ENCODE results near the gene CDX1. TPM values are rescaled to one million over a fixed set of nuclear protein-coding genes. Genes with fewer than 3 reads are reported as not detected.
A peak's percentile ranks its signal among the peaks of the same experiment; 100 is the strongest.

CDX1 gene
- 0.22 TPM in 1 of 2 replicates, not detected in the other for total RNA-seq (2021)
- long read RNA-seq = 0 reads

DNA sequence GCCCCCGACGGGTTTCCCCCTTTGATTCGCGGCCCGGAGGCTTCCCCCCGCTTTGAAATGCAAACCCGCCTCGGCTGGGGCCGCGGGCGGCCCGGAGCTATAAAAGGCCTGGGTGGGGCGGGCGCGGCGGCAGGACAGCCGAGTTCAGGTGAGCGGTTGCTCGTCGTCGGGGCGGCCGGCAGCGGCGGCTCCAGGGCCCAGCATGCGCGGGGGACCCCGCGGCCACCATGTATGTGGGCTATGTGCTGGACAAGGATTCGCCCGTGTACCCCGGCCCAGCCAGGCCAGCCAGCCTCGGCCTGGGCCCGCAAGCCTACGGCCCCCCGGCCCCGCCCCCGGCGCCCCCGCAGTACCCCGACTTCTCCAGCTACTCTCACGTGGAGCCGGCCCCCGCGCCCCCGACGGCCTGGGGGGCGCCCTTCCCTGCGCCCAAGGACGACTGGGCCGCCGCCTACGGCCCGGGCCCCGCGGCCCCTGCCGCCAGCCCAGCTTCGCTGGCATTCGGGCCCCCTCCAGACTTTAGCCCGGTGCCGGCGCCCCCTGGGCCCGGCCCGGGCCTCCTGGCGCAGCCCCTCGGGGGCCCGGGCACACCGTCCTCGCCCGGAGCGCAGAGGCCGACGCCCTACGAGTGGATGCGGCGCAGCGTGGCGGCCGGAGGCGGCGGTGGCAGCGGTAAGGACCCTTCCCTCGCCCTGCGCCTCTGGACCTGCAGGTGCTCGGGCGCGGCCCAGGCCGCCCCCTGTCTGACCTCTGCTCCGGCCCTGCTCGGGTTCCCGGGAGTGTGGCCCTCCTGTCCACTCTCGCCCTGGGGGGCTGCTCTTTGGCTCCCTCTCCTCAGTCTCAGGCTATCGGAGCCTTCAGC, at the start of gene CDX1:
CDX1 (plus strand) TSS at position 129 of the 862 bp plus-strand sequence; CDS start at position 228, 99 bp downstream.
- H3K4ac ChIP-seq (ENCODE audit: low read depth, low read length) = no peak within 1 kb of the TSS
- no peak within 1 kb of the TSS for H3T11ph ChIP-seq (ENCODE audit: low read length)
- no peak within 1 kb of the TSS for H2BK120ac ChIP-seq (ENCODE audit: low read depth, low read length, poor library complexity, severe bottlenecking)
- no peak within 1 kb of the TSS for H4K8ac ChIP-seq (replicated peaks; ENCODE audit: insufficient read length, low read depth, low read length)
- no peak within 1 kb of the TSS for H3K18ac ChIP-seq (ENCODE audit: insufficient read length, low read depth, low read length)
- H3K23me2 ChIP-seq (ENCODE audit: insufficient read length, low read depth, low read length, poor library complexity, severe bottlenecking) = no peaks in the 10 kb centered on the region
- H2AFZ ChIP-seq (ENCODE audit: low read length) = no peak within 1 kb of the TSS
- no peaks in the 10 kb centered on the region for H3K79me1 ChIP-seq (ENCODE audit: insufficient read depth, low read depth, low read length, poor library complexity, severe bottlenecking)
- peaks cover 63% of the 10 kb centered on the region for H3K27me3 ChIP-seq (ENCODE audit: insufficient read depth, low read length)
- H4K5ac ChIP-seq (ENCODE audit: insufficient read length, low read depth, low read length) = no peak within 1 kb of the TSS
- Mint-ChIP-seq H3K36me3 (ENCODE audit: insufficient read depth in 1 of 3, low read depth in 3 of 3) (no peaks in the 10 kb centered on the region), H3K4me3 (peak within 1 kb of the TSS; percentile 15 to 68; a peak in 3 of 5 replicates), H3K9me3 (peaks cover 3 to 6% of the 10 kb centered on the region in 2 experiments; a peak in 2 of 5 replicates), H3K4me1 (peaks cover 13 to 19% of the 10 kb centered on the region in 2 experiments), H3K27ac (no peak within 1 kb of the TSS), H3K27me3 (ENCODE audit: low read depth) (peaks cover 99% of the 10 kb centered on the region)
- H2BK15ac ChIP-seq (ENCODE audit: low read depth, low read length) = no peak within 1 kb of the TSS
- TF ChIP-seq, protein P1, sequence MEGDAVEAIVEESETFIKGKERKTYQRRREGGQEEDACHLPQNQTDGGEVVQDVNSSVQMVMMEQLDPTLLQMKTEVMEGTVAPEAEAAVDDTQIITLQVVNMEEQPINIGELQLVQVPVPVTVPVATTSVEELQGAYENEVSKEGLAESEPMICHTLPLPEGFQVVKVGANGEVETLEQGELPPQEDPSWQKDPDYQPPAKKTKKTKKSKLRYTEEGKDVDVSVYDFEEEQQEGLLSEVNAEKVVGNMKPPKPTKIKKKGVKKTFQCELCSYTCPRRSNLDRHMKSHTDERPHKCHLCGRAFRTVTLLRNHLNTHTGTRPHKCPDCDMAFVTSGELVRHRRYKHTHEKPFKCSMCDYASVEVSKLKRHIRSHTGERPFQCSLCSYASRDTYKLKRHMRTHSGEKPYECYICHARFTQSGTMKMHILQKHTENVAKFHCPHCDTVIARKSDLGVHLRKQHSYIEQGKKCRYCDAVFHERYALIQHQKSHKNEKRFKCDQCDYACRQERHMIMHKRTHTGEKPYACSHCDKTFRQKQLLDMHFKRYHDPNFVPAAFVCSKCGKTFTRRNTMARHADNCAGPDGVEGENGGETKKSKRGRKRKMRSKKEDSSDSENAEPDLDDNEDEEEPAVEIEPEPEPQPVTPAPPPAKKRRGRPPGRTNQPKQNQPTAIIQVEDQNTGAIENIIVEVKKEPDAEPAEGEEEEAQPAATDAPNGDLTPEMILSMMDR (conservative IDR thresholded peaks at IDR 0.05) = no peak
- no peak within 1 kb of the TSS for H3K23ac ChIP-seq (ENCODE audit: insufficient read length, low read depth, low read length)
- H2AK5ac ChIP-seq (ENCODE audit: insufficient read length, low read length) = no peak within 1 kb of the TSS
- H3K14ac ChIP-seq (ENCODE audit: insufficient read depth, low read length) = no peak within 1 kb of the TSS
- H3K56ac ChIP-seq (ENCODE audit: insufficient read length, low read depth, low read length) = no peak within 1 kb of the TSS
- no peaks in the 10 kb centered on the region for H3K79me2 ChIP-seq (ENCODE audit: insufficient read depth, low read length)
- no peak within 1 kb of the TSS for H3K27ac ChIP-seq (ENCODE audit: insufficient read length, low read depth, low read length)
- no peak within 1 kb of the TSS for H2BK5ac ChIP-seq (ENCODE audit: insufficient read length, low read length)
- H4K91ac ChIP-seq (ENCODE audit: insufficient read length, low read depth, low read length) = no peak within 1 kb of the TSS
- H2BK20ac ChIP-seq (ENCODE audit: low read depth, low read length, poor library complexity, severe bottlenecking) = no peak within 1 kb of the TSS
- H3K9me3 ChIP-seq (ENCODE audit: control insufficient read depth, low read depth, low read length) = no peaks in the 10 kb centered on the region
- no peak within 1 kb of the TSS for H3K9ac ChIP-seq (ENCODE audit: extremely low read depth, insufficient read length, low read length)
- H3K4me2 ChIP-seq (ENCODE audit: insufficient read depth, insufficient read length, low read length) = peak within 1 kb of the TSS; percentile 37
- no CpG with 5 or more reads among the region's 93 CpGs for WGBS (ENCODE audit: extremely low coverage, insufficient read length, low lambda C conversion rate)
- peak; percentile 58 for DNase-seq
- no peaks in the 10 kb centered on the region for H4K20me1 ChIP-seq (ENCODE audit: control insufficient read depth, insufficient read depth, insufficient read length)
- no peaks in the 10 kb centered on the region for H3K4me1 ChIP-seq (ENCODE audit: insufficient read depth, low read length)
- no peak within 1 kb of the TSS for H2BK12ac ChIP-seq (ENCODE audit: insufficient read length, low read depth, low read length)

Data from H9 (cell line).